HG03135 (cell line): ENCODE results near the gene COL23A1.
"Not testable (repeated sequence)": the region's sequence is repeated elsewhere in the genome, so short reads cannot be mapped to it uniquely, and the experiment has no call there.

Experiments
- ATAC-seq: cut with Tn5 transposase; IDR thresholded peaks from one replicate; pipeline ENCODE4 v1.9.1; 2021; ENCODE audit warnings: mild to moderate bottlenecking, moderate library complexity; ENCODE audit not compliant: unreplicated experiment

Gene COL23A1

DNA sequence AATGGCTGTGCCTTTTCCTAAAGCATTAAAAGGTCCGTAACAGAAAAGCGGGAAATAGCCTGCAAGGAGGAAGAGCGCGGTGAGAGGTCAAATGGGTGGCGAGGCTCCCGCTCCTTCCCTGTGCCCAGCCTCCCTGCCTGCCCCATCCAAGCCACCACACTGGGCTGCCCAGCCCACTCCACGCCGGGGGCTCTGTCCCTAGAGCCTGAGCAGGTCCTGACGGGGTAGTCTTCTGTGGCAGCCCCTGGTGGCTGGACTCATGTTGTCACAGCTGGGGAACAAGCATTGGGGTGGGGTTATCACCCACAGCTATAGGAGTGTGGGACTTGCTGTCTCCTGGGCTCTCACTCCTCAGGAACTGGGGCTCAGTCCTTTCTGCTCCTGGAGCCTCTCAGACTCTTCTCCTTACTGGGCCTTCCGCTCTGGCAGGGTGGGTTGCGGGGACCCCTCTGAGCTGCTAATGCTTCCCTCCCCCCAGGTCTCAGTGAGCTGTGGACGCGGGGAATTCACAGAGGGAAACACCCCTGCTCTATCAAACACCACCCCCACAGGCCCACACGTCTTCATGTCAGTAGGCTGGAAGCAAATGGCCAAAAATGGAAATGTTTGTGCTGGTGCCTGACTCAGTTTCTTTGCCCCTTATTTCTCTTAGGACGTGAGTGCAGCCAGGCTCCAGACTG, 205.2 kb downstream of the COL23A1 start:
- ATAC-seq: no peak

DNA sequence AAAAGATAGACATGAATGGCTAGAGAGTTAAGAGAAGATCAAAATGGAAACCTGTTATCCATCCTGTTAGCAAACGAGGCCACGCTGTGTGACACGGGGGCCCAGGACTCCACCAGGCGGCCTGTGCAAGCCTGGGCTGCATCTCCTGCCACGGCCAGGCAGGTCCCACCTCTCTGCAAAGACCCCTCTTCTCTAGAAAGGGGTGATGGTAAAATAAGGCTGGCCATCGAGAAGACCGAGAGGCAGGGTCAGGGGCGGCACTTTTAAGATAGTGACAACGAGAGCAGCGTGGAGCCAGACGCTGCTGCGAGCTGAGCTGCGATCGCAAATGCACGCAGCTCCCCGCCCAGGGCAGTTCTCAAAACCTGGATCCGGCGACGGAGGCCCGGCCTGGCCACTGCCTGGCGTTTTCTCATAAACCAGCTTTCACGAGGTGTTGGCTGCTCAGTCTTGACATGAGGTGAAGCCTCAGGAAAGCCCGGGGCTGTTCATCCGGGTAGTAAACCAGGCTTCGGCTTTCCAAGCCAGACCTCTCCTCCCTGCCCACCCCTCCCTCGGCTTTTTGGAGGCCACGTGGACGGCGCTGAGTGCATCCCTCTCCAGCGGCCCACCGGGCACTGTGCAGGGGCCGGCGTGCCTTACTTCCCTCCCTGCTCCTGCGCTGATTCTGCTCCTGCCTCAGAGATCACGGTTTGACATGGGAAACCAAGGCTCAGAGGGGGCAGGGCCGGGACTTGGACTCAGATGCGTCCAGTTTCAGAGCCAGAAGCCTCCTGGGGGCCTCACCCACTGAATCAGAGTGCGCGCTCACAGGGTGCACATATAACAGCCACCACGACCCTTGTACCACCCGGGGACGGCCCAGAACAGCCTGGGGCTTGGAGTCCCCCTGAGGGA, 206.0 kb downstream of the COL23A1 start:
- ATAC-seq: no peak

DNA sequence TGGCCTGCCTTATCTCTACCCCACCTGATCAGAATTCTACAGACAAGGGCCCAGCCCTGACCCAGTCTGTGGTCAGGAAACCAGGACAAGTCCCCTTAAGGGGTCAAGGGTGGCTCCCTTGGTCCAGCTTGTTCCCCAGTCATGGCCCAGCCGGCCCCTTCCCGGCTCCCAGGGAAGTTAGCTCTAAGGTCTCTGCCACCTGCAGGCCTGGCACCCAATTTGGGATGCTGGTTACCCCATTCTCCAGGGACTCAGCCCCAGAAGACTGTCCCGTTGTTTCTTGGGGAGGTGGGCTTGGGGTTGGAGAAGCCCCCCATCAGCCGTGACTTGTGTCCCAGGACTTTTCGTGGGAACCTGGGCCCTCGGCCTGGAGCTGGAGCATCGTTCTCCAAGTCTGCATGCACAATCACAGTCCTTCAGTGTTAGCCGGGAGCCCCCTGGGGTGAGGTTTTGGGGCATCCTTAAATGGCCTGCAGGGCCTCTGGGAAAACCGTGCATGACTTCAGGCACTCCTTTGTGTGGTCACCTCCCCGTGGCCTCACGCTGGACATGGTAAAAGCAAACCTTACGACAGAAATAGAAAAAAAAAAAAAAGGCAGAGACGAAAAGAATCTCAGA, 206.8 kb downstream of the COL23A1 start:
- ATAC-seq: no peak

DNA sequence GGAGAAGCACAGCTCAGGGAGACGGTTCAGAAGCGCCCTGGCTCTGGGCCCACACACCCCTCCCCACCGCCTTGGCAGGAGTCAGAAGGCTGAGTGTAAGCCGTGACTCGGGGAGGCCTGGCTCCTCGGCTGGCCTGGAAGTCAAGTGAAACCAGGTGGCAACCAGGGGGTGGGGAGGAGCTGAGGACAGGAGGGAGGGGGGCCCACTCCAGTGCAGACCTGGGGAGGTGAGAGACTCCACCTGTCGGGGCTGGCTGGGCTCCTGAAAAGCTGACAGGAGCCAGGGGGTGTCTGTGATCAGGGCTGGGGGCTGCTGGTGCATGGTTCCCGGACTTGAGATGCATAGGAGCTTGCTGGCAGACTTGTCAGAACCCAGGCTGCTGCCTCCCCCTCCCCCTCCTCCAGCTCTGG, 207.4 kb downstream of the COL23A1 start:
- ATAC-seq: no peak

DNA sequence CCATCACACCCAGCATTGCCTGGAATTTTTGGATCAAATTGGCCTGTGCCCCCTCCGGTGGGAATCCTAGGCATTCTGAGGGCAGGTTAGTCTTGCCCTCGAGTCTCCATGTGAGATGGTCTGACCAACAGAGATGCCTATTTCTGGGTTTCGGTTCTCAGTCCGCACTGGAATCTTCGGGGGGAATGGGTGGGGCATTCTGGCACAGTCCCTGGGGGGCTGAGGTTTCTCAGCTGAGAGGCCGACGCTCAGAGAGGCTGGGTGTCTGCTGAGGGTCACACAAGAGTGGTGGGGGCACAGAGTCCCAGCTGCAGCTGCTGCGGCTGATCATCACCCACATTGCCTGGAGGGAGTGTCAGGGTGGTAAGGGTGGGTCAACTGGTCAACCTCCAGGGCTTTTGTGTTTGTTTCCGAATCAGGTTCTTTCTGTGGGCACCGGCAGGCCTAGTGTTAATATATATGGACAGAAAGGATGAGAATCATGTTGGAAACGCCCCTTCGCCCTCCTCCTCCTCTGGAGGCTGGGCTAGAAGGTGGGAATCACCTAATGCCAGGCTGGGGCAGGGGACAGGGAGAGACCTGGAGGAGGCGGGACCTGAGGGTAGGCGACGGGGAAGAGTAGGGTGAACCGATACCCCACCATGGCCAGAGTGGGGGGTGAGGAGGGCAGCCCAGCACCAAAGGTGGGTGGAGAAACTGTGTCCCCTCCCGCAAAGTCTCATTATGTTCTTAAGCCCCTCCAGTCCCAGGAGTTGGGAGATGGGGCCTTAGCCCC, 208.1 kb downstream of the COL23A1 start:
- no peak for ATAC-seq

DNA sequence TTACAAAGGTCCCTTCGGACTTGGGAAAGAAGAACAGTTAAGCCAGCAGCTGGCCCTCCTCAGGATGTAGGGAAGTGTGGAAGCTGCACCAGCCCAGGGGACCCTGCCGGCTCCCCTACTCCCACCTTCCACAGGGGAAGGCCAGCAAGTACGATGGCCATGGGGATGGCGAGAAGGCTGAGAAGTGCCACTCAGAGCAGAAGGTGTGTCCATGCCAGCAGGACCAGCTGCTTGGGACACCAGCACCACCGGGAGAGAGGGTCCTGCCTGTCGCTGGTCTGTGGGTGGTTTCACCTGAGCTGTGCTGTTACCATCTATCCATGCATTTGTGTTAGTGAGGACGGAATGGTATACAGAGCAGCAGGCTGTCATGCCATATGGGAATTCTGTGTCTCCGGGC, 209.0 kb downstream of the COL23A1 start:
- ATAC-seq: no peak

DNA sequence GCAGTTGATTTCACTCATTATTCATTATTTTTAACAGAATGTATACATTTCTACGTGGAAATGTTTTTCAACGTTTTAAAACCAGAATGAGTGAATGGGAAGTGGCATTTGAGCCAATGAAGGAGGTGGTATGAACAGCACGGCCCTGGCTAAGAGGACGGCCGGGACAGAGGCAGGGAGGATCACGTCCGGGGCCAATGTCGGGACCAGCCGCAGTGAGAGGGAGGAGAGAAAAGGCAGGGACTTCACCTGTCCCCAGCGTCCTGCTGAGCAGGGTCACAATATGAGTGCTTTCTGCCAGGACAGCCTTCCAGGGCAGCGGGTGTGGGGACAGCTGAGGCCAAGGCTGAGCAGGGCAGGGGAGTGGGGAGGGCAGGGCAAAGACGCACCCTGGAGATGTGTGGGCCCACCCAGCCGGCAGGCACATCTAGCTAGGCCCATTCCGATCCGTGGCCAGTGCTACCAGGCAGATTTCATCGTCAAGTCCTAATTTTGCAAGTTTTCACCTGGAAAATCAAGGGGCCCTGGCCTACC, 209.6 kb downstream of the COL23A1 start:
- no peak for ATAC-seq

DNA sequence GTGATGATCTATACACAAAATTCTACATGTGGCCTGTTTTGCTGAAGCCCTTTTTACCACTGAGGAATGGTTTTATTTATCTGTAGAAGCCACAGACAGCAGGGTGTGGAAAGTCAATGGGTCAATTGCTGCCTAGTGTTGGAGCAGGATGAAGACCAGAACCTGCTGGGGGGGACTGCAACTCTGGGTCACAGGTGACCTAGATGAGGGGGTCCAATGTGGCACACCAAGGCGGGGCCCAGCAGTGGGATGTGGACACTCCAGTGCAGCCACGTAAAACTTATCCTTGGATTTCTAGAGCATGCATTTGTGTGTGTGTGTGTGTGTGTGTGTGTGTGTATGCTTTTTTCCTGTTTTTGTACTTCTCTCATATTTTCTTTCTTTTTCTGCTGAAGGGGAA, 210.1 kb downstream of the COL23A1 start:
- no peak for ATAC-seq

DNA sequence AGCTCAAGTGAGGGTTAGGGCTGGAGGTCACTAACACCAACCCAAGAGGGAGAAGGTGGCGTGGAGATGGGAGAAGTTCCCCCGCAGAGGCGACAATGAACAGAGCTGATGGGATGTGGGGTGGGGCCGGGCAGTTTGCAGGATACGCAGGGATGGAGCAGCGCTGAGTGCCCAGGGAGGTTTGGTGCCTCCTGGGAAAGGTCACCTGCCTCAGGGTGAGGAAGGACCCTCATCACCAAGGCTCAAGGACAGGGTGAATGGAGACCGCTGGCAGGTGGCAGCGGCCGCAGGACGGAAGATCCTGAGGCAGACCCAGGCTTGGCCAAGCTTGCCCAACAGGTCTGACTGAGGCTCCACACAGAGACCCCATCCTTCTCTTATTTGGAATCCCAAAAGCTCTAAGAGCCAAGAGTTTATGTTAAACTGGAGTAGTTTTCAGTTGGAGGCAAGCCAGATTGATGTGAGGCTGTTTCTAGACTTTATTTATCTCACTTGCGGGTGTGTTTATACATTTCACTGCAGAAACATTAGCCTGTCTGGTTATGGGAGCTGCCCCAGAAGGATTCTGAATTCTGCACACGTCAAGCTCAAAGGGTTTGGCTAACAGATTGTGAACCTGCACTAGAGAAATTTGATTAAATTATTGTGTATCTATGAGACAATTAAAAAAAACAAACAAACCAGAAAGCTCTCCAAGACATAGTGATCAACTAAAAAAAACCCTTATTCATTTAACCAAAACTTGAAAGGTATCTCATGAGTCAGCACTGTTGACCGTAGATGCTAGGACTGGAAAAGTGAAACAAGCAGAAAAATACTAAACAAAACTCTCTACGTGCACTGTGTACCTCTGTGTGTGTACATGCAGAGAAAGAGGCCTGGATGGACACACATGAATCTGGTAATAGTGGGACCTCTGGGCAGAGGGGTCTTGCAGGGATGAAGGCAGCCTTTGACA, 211.4 kb downstream of the COL23A1 start:
- no peak for ATAC-seq

DNA sequence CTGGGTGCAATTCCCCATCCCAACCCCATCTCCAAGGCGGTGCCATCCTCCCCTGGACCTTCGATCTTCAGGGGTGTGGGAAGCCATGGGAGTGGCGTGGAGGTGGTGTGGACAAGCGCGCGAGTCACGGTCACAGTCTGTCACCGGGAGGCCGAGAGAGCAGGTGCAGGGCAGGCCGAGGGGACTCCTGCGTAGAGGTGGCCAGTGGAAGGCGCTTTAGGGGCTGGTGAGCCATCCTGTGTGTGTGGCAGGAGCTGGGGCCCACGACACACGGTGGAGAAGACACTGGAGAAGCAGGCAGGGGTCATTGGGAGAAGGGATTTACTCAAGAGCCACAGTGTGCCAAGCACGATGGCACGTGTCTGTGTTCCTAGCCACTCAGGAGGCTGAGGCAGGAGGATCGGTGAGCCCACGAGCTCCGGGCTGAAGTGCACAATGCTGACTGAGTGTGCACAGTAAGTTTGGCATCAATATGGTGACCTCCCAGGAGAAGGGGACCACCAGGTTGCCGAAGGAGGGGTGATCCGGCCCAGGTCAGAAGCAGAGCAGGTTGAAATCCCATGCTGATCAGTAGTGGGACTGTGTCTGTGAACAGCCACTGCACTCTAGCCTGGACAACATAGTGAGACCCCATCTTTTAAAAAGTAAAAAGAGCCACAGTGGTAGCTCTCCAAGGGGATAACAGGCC, 212.5 kb downstream of the COL23A1 start:
- ATAC-seq: no peak

DNA sequence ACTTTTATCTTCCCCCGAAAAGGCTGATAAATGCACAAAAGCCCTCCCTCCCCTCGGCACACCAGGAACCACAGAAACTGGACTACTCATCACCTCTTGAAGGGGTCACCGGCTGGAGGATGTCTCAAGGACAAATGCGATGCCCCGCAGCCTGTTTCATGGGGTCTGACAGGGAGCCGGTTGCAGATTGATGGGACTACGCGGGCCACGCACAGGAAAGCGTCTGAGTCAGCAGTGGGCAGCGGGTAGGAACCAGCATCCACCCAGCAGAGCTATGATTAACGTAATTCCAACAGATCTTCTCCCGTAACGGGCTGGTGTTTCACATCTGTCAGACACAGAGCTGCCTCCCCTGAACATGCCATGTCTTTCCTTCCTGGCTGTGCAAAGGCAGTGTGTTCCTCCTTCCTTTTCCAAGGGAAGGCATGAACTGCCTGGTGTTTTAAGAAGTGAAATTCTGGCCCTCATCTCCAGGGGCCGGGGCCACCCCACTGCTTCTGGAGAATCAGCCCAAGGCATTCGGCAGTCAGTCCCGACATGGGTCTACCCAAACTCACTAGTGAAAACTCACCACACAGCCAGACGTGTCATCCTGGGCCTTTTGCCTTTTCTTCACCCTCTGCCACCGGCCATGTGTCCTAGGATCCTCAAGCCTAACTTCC, 213.1 kb downstream of the COL23A1 start:
- ATAC-seq: no peak

DNA sequence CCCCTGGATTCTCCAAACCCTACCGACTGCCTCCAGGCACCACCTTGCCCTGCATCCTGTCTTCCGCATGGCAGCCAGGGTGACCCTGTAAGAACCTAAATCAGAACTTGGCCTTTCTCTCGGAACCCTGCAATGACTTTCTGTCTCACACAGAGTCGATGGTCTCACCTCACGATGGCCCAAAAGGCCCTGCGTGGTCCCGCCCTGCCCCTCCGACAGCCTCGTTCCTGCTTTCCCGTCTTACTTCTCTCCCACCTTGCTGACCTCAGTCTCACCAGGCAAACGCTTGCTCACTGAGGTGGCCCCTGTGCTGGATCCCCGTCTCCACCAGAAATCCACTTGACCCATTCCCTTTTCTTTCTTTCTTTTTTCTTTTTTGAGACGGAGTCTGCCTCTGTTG, 214.8 kb downstream of the COL23A1 start:
- ATAC-seq: no peak

DNA sequence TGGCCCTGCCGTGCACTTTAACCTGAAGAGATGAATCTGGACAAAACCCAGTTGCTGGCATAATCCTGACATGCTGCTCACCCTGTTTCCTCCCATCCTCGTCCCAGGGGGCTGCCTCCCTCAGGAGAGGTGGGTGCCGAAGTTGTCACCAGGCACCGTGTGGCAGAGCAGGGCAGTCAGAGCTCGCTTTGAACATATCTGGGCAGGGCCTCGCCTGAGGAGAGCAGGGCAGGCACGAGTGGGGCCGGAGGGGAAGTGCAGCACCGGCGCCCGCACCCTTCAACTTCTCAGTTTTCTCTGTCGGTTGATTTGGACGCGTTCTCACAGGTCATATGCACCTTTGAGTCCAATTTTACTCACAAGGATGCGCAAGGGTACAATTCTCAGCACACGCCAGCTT, 216.5 kb downstream of the COL23A1 start:
- no peak for ATAC-seq

DNA sequence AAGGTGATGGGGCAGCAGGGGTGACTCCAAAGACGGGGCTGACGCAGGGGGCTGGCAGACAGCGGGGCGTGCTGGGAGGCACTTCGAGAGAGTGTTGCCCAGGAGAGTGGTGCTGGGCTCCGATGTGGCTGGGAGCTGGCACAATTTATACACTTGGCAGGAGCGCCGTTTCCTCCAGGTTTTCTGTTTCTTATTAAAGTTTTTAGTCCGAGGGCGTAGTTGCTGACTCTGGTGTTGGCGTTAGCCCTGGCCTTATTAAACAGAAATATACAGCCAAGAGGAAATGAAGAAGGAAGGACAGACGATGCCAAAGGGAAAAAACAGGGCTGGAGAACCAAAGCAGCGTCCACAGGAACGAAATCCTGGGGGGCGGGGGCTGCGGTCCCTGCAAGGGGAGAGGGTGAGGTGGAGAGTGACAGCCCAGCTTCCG, 218.0 kb downstream of the COL23A1 start:
- ATAC-seq: no peak

DNA sequence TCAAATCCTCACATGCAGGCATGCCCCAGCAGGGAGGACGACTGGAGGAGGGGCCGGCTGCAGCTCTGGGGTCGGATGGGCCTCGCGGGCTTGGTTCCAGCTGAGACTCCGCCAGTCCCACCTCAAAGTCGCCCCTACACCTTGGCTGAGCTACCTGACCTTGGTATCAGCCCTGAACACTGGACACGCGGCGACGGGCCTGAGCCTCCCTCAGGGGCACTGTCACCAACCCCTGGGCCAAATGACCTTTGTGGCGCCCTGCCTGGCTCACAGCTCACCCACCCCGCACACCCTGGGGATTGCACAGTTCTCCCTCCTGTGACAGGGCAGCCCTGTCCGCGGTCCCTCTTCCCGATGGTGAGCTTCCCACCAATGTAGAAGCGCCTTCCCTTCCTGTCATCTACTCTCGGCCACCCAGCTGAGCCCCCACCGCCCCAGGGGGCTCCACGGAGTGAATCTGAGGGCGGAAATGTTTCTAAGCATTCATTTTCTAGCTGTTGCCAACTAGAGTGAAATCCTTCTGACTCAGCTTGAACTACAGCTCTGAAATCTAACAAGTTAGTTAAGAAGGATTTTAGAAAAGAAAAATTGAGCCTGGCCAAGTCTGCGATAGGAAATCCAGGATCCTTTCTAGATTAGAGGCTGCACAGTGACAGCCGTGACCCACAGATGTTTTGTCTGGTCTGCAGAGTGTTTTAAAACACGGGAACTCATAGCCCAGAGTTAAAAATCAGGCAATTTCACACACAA, 218.7 kb downstream of the COL23A1 start:
- no peak for ATAC-seq

DNA sequence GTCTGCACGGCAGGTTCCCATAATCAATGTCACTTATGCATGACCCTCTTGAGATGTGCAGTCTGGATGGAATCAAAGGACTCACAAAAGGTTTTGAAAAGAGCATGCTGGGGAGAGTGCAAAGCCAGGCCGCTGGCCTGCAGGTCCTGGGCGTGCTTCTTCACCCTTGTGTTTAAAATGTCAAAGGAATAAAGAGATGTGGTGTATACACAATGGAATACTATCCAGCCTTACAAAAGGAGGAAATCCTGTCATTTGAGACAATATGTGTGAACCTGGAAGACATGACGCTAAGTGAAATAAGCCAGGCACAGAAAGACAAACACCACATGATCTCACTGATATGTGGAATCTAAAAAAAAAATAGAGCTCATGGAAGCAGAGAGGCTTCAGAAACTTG, 220.1 kb downstream of the COL23A1 start:
- ATAC-seq: no peak

DNA sequence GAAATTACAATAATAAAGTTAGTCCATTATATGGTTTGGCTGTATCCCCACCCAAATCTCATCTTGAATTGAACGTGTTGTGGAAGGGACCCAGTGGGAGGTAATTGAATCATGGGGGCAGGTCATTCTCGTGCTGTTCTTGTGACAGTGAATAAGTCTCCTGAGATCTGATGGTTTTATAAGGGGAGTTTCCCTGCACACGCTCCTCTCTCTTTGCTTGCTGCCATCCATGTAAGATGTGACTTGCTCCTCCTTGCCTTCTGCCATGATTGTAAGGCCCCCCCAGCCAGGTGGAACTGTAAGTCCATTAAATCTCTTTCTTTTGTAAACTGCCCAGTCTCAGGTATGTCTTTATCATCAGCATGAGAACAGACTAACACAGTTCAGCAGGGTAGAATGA, 220.7 kb downstream of the COL23A1 start:
- not testable (repeated sequence) for ATAC-seq
